GM12878 (cell line): ENCODE measurements around the gene GALNTL6. TPM values are rescaled to one million over a fixed set of nuclear protein-coding genes. Genes with fewer than 3 reads are reported as not detected.

Source experiments
- ATAC-seq: fragments of 200-7000 bp; cut with Tn5 transposase; 3 replicates; pipeline ENCODE4 v1.9.1; 2020; ENCODE audit warnings: mild to moderate bottlenecking, moderate library complexity
- BruUV-seq: library from RNA; stranded (reverse); fragments of 400-500 nt; replicated peaks from 2 replicates; lab custom pipeline; 2021; lab: Mats Ljungman, UMichigan
- CTCF ChIA-PET: fragments of 300-600 bp; sonication (Branson Sonifier 250); formaldehyde crosslinking; extraction: SDS; loops from one replicate; lab custom pipeline; 2021; ENCODE audit warnings: inconsistent platforms; lab: Yijun Ruan, JAX
- POLR2A ChIA-PET: fragments of 350-600 bp; formaldehyde crosslinking; extraction: SDS; loops from one replicate; lab custom pipeline; 2021; ENCODE audit warnings: inconsistent platforms; lab: Charles Lee
- RAD21 ChIA-PET: fragments of 300-600 bp; sonication (Branson Sonifier 250); formaldehyde crosslinking; loops from one replicate; lab custom pipeline; 2023; ENCODE audit warnings: antibody characterized with exemption; ENCODE audit not compliant: unreplicated experiment; lab: Charles Lee
- SMC1A ChIA-PET: fragments of 300-600 bp; sonication (Branson Sonifier 250); formaldehyde crosslinking; loops from one replicate; lab custom pipeline; 2023; ENCODE audit not compliant: unreplicated experiment, uncharacterized antibody; lab: Charles Lee
- DNase-seq: peaks from one replicate; pipeline ENCODE4 v3.0.0-alpha.2; 2011; ENCODE audit warnings: low read depth, low spot score
- FAIRE-seq: peaks from 3 replicates; lab custom pipeline; 2011; peaks lifted over from hg19 to GRCh38; lab: Jason Lieb, UNC
- H2AFZ ChIP-seq: 2 replicates; pipeline ENCODE4 v1.6.0; 2011; ENCODE audit warnings: low read depth, low read length, control low read depth; ENCODE audit not compliant: control insufficient read depth
- H3K27ac ChIP-seq: 2 replicates; pipeline ENCODE4 v1.5.1; 2011; ENCODE audit warnings: control low read depth; ENCODE audit not compliant: control insufficient read depth, insufficient read depth
- H3K27me3 ChIP-seq, 2 experiments: replicated peaks in 1 of 2; 2 replicates each; pipeline versions ENCODE4 v1.6.0 to v1.6.1; 2011; ENCODE audit warnings: low read length in 1 of 2; ENCODE audit not compliant: control insufficient read depth in 2 of 2, insufficient read depth in 2 of 2
- H3K36me3 ChIP-seq, 2 experiments: 2 replicates each; pipeline ENCODE4 v1.5.1; 2011; ENCODE audit warnings: low read length in 1 of 2; ENCODE audit not compliant: control insufficient read depth in 2 of 2, insufficient read depth in 2 of 2
- H3K4me1 ChIP-seq: 2 replicates; pipeline ENCODE4 v1.6.1; 2011; ENCODE audit warnings: mild to moderate bottlenecking, low read length, moderate library complexity, mixed read lengths; ENCODE audit not compliant: control insufficient read depth, insufficient read depth
- H3K4me2 ChIP-seq: 2 replicates; pipeline ENCODE4 v1.6.0; 2011; ENCODE audit warnings: control low read depth; ENCODE audit not compliant: control insufficient read depth, insufficient read depth
- H3K4me3 ChIP-seq: fragments of 200-600 bp; sonication (generic); 2 replicates; pipeline ENCODE4 v1.5.1; 2016
- H3K79me2 ChIP-seq: 2 replicates; pipeline ENCODE4 v1.6.0; 2011; ENCODE audit warnings: low read length; ENCODE audit not compliant: control insufficient read depth, insufficient read depth
- H3K9ac ChIP-seq: 2 replicates; pipeline ENCODE4 v1.8.0; 2011; ENCODE audit warnings: low read length, control low read depth, mixed read lengths; ENCODE audit not compliant: control insufficient read depth, insufficient read depth
- H3K9me3 ChIP-seq: replicated peaks from 3 replicates; pipeline ENCODE4 v1.5.1; 2011; ENCODE audit warnings: mild to moderate bottlenecking, low read length; ENCODE audit not compliant: control insufficient read depth, insufficient read depth
- H4K20me1 ChIP-seq: 2 replicates; pipeline ENCODE4 v1.6.0; 2011; ENCODE audit not compliant: control insufficient read depth, insufficient read depth
- FOS ChIP-seq: IDR thresholded peaks from 3 replicates; pipeline ENCODE4 v1.6.1; 2011; ENCODE audit warnings: borderline replicate concordance; ENCODE audit not compliant: insufficient read length; ENCODE audit errors: extremely low read depth
- HDAC2 ChIP-seq: fragments of 200-600 bp; sonication (generic); IDR thresholded peaks from 2 replicates; pipeline ENCODE4 v1.6.1; 2017
- IKZF2 ChIP-seq, 2 experiments: fragments of 450-650 bp; IDR thresholded peaks; 2 replicates each; pipeline ENCODE4 v1.6.1; 2017; ENCODE audit warnings: mild to moderate bottlenecking in 2 of 2, moderate library complexity in 2 of 2
- KDM1A ChIP-seq: fragments of 200-600 bp; sonication (generic); IDR thresholded peaks from 2 replicates; pipeline ENCODE4 v1.6.1; 2016; ENCODE audit warnings: borderline replicate concordance
- LARP7 ChIP-seq: fragments of 450-650 bp; IDR thresholded peaks from 2 replicates; pipeline ENCODE4 v1.6.1; 2017; ENCODE audit warnings: mild to moderate bottlenecking
- NFXL1 ChIP-seq: fragments of 450-650 bp; IDR thresholded peaks from 2 replicates; pipeline ENCODE4 v1.6.1; 2017; ENCODE audit warnings: antibody characterized with exemption, mild to moderate bottlenecking, borderline replicate concordance
- NFYB ChIP-seq: IDR thresholded peaks from 2 replicates; pipeline ENCODE4 v1.6.1; 2011; ENCODE audit warnings: low read depth, mild to moderate bottlenecking, low read length, improper control_type of control experiment, moderate library complexity; ENCODE audit not compliant: insufficient read depth
- NR2F1 ChIP-seq: fragments of 450-650 bp; conservative IDR thresholded peaks from 2 replicates; pipeline ENCODE4 v1.6.1; 2017; ENCODE audit warnings: mild to moderate bottlenecking
- RELA ChIP-seq: fragments of 450-650 bp; IDR thresholded peaks from 2 replicates; pipeline ENCODE4 v1.8.0; 2014; ENCODE audit warnings: borderline replicate concordance; ENCODE audit not compliant: partially characterized antibody
- RUNX3 ChIP-seq: IDR thresholded peaks from 2 replicates; pipeline ENCODE4 v1.6.1; 2012; ENCODE audit warnings: low read length, inconsistent platforms
- SRF ChIP-seq, 2 experiments: IDR thresholded peaks; 2 replicates each; pipeline ENCODE4 v1.6.1; 2011; ENCODE audit warnings: low read depth in 2 of 2, low read length in 2 of 2, mild to moderate bottlenecking in 1 of 2, moderate library complexity in 1 of 2
- TCF7 ChIP-seq: IDR thresholded peaks from 2 replicates; pipeline ENCODE4 v1.6.1; 2014; ENCODE audit warnings: antibody characterized with exemption, borderline replicate concordance
- WGBS: methylation state at CpG from one replicate; pipeline ENCODE4 v1.1.6; 2016; ENCODE audit warnings: low lambda C conversion rate; ENCODE audit not compliant: insufficient replicate concordance, insufficient coverage; ENCODE audit errors: missing lambda C conversion rate; 5-methylcytosine and 5-hydroxymethylcytosine counted together
- in situ Hi-C: fragments of 300-500 bp; cut with MboI; formaldehyde crosslinking; loops from 9 replicates; pipeline ENCODE4 v1.14.3; 2018; ENCODE audit warnings: mixed read lengths
- intact Hi-C: fragments of 100-400 bp; cut with micrococcal nuclease; formaldehyde crosslinking; loops from one replicate; pipeline ENCODE4 v1.14.2; 2022; ENCODE audit not compliant: unreplicated experiment
- polyA plus RNA-seq, 11 experiments: library from polyadenylated mRNA; depleted of rRNA in 4 of 11; unstranded in 6 of 11; stranded (reverse) in 5 of 11; fragments of >200 nt; fragmentation: Nextera tagmentation in 4 of 11; fragmentation: Illumina TruSeq in 1 of 11; extraction: Ambion mirVana in 4 of 11; extraction: Trizol in 1 of 11; gene quantifications; 1 replicate in 1 of 11; 2 replicates in 10 of 11; pipeline versions ENCODE4 v1.2.1 to v1.2.3, GENCODE V29; 2011 to 2016; ENCODE audit warnings: inconsistent platforms in 2 of 11, missing spikeins in 2 of 11, low read depth in 1 of 11
- total RNA-seq, 4 experiments: library from RNA; depleted of rRNA in 3 of 4; stranded (reverse); fragments of >200 nt in 3 of 4; fragmentation: Illumina TruSeq in 1 of 4; extraction: Trizol in 1 of 4; gene quantifications; 2 replicates each; pipeline versions ENCODE4 v1.2.1 to v1.2.3, GENCODE V29; 2013 to 2021
- TF ChIP-seq, protein P1 (sequence below): fragments of 450-650 bp; IDR thresholded peaks from 2 replicates; pipeline ENCODE4 v1.6.1; 2014; ENCODE audit warnings: mild to moderate bottlenecking
- TF ChIP-seq, protein P2 (sequence below): IDR thresholded peaks from 2 replicates; pipeline ENCODE4 v1.6.1; 2011; ENCODE audit warnings: borderline replicate concordance, low read depth, mild to moderate bottlenecking, moderate library complexity, mixed read lengths, low read length; ENCODE audit not compliant: insufficient read depth; ENCODE audit errors: extremely low read length

Gene GALNTL6
- total and polyA plus RNA-seq, 10 of the 15 experiments (the other 5 are each of a cell fraction or from before 2014, with no cell fraction given), result 0.01 to 0.29 TPM; not detected in 8

DNA sequence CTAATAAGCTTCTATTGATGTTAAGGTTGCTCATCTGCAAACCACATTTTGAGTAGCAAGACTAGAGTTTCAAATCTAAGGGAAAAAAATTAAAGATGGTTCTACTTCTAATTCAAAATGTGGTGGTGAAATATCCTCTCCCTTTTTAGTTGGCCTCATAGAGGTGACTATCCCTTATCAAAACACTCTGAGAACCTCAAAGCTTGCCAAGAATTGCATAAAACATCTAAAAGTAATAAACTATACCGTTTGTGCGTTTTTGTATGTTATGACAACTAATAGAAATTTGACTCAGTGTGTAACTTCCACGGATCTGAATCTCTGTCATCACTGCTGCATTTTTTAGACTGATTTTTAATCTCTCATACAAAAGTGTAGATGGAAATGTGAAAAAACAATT is 682.6 kb downstream of the GALNTL6 start:
- TF ChIP-seq NFYB, result no peak
- no peak for TF ChIP-seq SRF (IDR thresholded peaks at IDR 0.05; ENCODE audit: low read depth in 2 of 2, low read length in 2 of 2)
- TF ChIP-seq RELA, result no peak
- no peak for TF ChIP-seq KDM1A
- TF ChIP-seq, protein P1, sequence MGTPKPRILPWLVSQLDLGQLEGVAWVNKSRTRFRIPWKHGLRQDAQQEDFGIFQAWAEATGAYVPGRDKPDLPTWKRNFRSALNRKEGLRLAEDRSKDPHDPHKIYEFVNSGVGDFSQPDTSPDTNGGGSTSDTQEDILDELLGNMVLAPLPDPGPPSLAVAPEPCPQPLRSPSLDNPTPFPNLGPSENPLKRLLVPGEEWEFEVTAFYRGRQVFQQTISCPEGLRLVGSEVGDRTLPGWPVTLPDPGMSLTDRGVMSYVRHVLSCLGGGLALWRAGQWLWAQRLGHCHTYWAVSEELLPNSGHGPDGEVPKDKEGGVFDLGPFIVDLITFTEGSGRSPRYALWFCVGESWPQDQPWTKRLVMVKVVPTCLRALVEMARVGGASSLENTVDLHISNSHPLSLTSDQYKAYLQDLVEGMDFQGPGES, result no peak
- TF ChIP-seq NR2F1, result no peak
- TF ChIP-seq, protein P2, sequence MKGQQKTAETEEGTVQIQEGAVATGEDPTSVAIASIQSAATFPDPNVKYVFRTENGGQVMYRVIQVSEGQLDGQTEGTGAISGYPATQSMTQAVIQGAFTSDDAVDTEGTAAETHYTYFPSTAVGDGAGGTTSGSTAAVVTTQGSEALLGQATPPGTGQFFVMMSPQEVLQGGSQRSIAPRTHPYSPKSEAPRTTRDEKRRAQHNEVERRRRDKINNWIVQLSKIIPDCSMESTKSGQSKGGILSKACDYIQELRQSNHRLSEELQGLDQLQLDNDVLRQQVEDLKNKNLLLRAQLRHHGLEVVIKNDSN, result no peak
- no peak for TF ChIP-seq RUNX3
- TF ChIP-seq IKZF2 (IDR thresholded peaks at IDR 0.05), result no peak
- TF ChIP-seq HDAC2, result no peak
- no peak for TF ChIP-seq NFXL1
- no peak for TF ChIP-seq TCF7
- no peak for TF ChIP-seq LARP7
- no peak for TF ChIP-seq FOS
- DNase-seq, result no peak
- RAD21 ChIA-PET, result no interaction called here
- ATAC-seq, result no peak
- H3K36me3 ChIP-seq, result no peaks in the 10 kb centered on the region
- H3K9ac ChIP-seq, result no peak overlapping the region
- no peak overlapping the region for H2AFZ ChIP-seq
- no peaks in the 10 kb centered on the region for H3K4me1 ChIP-seq
- 4% methylated on average over 3 of the region's 3 CpGs for WGBS
- no peaks in the 10 kb centered on the region for H3K79me2 ChIP-seq
- no peak overlapping the region for H3K4me3 ChIP-seq
- intact Hi-C loops (no loop called here), in situ Hi-C loops (no loop called here)
- no peak overlapping the region for H3K4me2 ChIP-seq
- no peaks in the 10 kb centered on the region for H4K20me1 ChIP-seq
- SMC1A ChIA-PET, result no interaction called here
- FAIRE-seq, result no peak
- POLR2A ChIA-PET, result no interaction called here
- no TSS peak for BruUV-seq
- CTCF ChIA-PET, result no interaction called here
- no peak overlapping the region for H3K27ac ChIP-seq
- no peaks in the 10 kb centered on the region for H3K9me3 ChIP-seq
- H3K27me3 ChIP-seq, result no peaks in the 10 kb centered on the region
